ENCODE results near the gene TET2.

The TET2 gene

GRCh38 chr4:105230287-105230686 lies 83.6 kb downstream of the TET2 start:
- H3K4me3 ChIP-seq (ENCODE audit: low read depth, low read length), result no peak overlapping the region

GRCh38 chr4:105232374-105232773 lies 85.7 kb downstream of the TET2 start:
- H3K4me3 ChIP-seq (ENCODE audit: low read depth, low read length), result no peak overlapping the region

GRCh38 chr4:105234582-105234981 lies 87.9 kb downstream of the TET2 start:
- H3K4me3 ChIP-seq (ENCODE audit: low read depth, low read length), result no peak overlapping the region

DNA sequence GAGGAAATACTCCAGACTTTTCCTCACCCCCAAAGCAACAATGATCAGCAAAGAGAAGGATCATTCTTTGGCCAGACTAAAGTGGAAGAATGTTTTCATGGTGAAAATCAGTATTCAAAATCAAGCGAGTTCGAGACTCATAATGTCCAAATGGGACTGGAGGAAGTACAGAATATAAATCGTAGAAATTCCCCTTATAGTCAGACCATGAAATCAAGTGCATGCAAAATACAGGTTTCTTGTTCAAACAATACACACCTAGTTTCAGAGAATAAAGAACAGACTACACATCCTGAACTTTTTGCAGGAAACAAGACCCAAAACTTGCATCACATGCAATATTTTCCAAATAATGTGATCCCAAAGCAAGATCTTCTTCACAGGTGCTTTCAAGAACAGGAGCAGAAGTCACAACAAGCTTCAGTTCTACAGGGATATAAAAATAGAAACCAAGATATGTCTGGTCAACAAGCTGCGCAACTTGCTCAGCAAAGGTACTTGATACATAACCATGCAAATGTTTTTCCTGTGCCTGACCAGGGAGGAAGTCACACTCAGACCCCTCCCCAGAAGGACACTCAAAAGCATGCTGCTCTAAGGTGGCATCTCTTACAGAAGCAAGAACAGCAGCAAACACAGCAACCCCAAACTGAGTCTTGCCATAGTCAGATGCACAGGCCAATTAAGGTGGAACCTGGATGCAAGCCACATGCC lies 89.7 kb downstream of the TET2 start:
- H3K4me3 ChIP-seq (ENCODE audit: low read depth, low read length), result no peak overlapping the region

- no peak overlapping the region for H3K4me3 ChIP-seq (ENCODE audit: low read depth, low read length)
These were observed 90.2 kb downstream of the TET2 start for GRCh38 chr4:105236916-105237311.

GRCh38 chr4:105240037-105240436 lies 93.4 kb downstream of the TET2 start:
- no peak overlapping the region for H3K4me3 ChIP-seq (ENCODE audit: low read depth, low read length)

DNA sequence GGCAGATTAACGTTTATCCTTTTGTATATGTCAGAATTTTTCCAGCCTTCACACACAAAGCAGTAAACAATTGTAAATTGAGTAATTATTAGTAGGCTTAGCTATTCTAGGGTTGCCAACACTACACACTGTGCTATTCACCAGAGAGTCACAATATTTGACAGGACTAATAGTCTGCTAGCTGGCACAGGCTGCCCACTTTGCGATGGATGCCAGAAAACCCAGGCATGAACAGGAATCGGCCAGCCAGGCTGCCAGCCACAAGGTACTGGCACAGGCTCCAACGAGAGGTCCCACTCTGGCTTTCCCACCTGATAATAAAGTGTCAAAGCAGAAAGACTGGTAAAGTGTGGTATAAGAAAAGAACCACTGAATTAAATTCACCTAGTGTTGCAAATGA lies 94.8 kb downstream of the TET2 start:
- H3K4me3 ChIP-seq (ENCODE audit: low read depth, low read length), result no peak overlapping the region

DNA sequence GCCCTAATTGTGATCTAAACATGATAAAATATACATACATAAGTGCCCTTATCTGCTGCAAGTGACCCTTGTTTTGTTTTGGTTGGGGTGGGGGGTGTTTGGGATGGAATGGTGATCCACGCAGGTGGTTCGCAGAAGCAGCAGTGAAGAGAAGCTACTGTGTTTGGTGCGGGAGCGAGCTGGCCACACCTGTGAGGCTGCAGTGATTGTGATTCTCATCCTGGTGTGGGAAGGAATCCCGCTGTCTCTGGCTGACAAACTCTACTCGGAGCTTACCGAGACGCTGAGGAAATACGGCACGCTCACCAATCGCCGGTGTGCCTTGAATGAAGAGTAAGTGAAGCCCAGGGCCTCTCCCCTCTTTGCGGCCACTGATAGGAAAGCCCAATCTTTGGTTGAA lies 96.8 kb downstream of the TET2 start:
- H3K4me3 ChIP-seq (ENCODE audit: low read depth, low read length), result no peak overlapping the region

GRCh38 chr4:105246712-105247111 lies 100.0 kb downstream of the TET2 start:
- H3K4me3 ChIP-seq (ENCODE audit: low read depth, low read length), result no peak overlapping the region

GRCh38 chr4:105248613-105249012 lies 101.9 kb downstream of the TET2 start:
- no peak overlapping the region for H3K4me3 ChIP-seq (ENCODE audit: low read depth, low read length)

DNA sequence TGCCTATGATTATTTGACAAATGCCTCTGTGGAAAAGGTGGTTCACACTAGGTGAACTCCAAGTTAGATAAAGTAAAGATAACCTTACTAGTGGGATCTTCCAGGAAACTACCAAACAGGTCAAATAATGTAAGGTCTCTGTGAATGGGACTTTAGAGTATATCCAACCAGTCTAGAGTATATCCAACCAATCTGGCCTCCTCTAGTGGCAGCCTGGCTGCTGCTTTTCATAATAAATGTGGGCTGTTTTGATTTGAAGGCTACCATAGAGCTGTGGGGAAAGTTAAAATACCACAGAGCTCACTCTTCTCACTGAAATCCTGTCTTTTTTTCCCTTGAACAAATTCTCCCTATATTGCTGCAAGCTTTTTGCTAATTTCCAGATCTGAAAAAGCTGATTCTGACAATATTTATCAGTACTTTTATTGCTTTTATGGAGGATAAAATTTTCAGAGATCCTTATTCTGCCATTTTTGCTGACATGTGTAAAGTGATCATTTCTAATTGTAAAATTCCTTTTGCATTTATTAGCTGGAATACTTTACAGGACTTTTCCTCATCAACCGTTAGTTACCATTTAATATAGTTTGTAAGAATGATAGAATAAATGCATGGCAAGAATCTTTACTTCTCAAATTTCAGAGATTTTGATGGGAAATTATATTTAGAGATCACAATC lies 111.3 kb downstream of the TET2 start:
- H3K4me3 ChIP-seq (ENCODE audit: low read depth, low read length), result no peak overlapping the region

DNA sequence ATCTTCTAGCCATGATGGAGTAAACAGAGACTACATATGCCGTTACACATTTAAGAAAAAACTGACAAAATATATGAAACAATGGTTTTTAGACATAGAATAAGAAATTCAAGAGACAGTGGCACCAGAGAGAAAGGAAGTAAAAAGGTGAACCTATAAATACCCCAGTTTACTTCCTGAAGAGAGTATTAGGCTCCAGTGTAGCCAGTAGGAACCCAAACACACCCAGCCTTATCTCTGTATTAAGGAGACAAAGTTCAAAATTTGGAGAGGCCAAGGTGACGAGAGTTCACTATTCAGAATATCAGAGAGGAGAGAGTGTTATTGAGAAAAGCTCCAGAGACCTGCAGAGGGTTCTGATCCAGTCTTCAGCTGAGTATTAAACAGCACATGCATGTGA lies 119.0 kb downstream of the TET2 start:
- no peak overlapping the region for H3K4me3 ChIP-seq (ENCODE audit: low read depth, low read length)

GRCh38 chr4:105267280-105267679 lies 120.6 kb downstream of the TET2 start:
- H3K4me3 ChIP-seq (ENCODE audit: low read depth, low read length), result no peak overlapping the region

DNA sequence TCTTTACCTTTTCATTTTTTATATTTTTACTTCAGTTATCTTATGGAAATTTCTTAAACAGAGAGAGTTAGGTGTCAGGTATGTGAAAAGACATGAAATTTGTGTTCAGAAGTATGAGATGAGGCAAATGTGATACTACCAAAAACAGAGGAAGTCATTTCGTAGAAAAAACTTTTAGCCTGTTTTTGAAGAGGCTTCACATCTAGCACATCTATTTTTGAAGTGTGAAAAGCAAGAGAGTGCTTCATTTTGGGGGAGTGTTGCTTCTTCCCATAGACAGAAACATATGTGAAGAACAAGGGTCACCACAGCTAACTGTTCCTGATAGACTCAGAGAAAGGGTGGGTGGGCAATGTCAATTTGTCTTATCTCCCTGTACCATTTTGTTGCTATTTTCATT lies 125.3 kb downstream of the TET2 start:
- no peak overlapping the region for H3K4me3 ChIP-seq (ENCODE audit: low read depth, low read length)

- H3K4me3 ChIP-seq (ENCODE audit: low read depth, low read length), result no peak overlapping the region
These were observed 126.6 kb downstream of the TET2 start for GRCh38 chr4:105273230-105273629.

- H3K4me3 ChIP-seq (ENCODE audit: low read depth, low read length), result no peak overlapping the region
These were observed 127.4 kb downstream of the TET2 start for GRCh38 chr4:105274090-105274489.

- no peak overlapping the region for H3K4me3 ChIP-seq (ENCODE audit: low read depth, low read length)
These were observed 127.8 kb downstream of the TET2 start for GRCh38 chr4:105274504-105274903.

DNA sequence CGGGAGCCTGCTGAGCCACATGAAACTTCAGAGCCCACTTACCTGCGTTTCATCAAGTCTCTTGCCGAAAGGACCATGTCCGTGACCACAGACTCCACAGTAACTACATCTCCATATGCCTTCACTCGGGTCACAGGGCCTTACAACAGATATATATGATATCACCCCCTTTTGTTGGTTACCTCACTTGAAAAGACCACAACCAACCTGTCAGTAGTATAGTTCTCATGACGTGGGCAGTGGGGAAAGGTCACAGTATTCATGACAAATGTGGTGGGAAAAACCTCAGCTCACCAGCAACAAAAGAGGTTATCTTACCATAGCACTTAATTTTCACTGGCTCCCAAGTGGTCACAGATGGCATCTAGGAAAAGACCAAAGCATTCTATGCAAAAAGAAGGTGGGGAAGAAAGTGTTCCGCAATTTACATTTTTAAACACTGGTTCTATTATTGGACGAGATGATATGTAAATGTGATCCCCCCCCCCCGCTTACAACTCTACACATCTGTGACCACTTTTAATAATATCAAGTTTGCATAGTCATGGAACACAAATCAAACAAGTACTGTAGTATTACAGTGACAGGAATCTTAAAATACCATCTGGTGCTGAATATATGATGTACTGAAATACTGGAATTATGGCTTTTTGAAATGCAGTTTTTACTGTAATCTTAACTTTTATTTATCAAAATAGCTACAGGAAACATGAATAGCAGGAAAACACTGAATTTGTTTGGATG lies 129.9 kb downstream of the TET2 start:
- no peak overlapping the region for H3K4me3 ChIP-seq (ENCODE audit: low read depth, low read length)

DNA sequence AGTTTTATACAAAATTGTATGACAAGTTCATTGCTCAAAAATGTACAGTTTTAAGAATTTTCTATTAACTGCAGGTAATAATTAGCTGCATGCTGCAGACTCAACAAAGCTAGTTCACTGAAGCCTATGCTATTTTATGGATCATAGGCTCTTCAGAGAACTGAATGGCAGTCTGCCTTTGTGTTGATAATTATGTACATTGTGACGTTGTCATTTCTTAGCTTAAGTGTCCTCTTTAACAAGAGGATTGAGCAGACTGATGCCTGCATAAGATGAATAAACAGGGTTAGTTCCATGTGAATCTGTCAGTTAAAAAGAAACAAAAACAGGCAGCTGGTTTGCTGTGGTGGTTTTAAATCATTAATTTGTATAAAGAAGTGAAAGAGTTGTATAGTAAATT lies 131.0 kb downstream of the TET2 start:
- H3K4me3 ChIP-seq (ENCODE audit: low read depth, low read length), result no peak overlapping the region

- no peak overlapping the region for H3K4me3 ChIP-seq (ENCODE audit: low read depth, low read length)
These were observed 132.6 kb downstream of the TET2 start for GRCh38 chr4:105279314-105279713.

DNA sequence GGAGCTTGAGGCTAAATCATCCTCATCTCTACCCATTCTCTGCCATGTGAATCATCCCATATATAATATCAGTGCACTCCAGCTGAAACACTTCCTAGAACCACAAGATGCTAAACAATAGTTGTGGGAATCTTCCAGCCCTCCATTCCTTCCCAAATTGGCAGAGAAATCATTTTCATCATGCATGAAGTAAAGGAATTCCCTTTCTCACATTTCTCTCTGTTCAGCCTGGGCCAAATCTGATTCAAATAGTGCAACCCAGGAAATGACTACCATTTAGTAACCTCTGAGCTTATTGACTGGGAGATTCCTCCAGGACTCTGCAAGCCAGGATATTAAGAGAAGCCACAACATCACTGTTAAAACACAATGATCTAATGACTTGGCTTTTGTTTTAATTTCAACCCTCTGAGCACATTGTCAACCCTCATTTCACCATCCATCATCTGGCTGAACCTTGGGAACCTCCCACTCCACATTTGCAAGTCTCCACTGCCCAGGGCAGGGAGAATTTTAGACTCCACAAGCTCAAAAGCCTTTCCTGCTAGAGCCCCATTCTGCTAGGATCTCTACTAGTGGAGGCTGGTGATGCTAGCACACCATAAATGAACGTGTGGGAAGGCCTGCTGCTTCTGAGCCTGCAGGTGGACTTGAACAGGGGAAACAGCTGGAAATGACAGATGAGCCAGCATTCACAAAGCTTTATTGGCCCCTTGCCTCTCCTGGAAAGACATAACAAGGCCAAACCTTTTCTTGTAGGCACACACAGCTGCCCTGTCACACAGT lies 133.9 kb downstream of the TET2 start:
- no peak overlapping the region for H3K4me3 ChIP-seq (ENCODE audit: low read depth, low read length)

DNA sequence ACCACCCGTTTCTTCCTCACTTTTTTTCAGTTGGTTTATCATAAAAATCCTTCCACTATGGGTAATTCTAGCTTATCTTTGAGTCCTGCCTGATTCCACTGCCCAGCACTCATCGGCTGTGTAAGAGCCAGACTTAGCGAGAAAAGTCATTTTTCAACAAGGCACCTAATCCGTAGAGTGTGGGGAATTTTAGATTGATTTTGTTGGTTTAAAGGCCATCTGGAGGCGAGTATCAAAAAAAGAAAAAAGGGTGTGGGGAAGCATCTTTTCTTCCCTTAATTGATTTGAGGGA lies 134.4 kb downstream of the TET2 start:
- no peak overlapping the region for H3K4me3 ChIP-seq (ENCODE audit: low read depth, low read length)
